Measurements from ENCODE around the gene KANSL1. TPM values are rescaled to one million over a fixed set of nuclear protein-coding genes. Genes with fewer than 3 reads are reported as not detected.

Gene KANSL1
- total RNA-seq, 1 experiment from 2014 or later: 55.5 TPM

- Histone ChIP-seq H3K36me3 (ENCODE audit: control insufficient read depth, insufficient read depth, low read length) (peaks cover 30% of the 10 kb centered on the region), H3K27ac (ENCODE audit: low read length) (no peak overlapping the region), H3K4me3 (ENCODE audit: low read depth in 2 of 2, low read length in 2 of 2) (no peak overlapping the region), H3K27me3 (ENCODE audit: control insufficient read depth, insufficient read depth, low read length) (no peaks in the 10 kb centered on the region), H3K4me1 (ENCODE audit: control insufficient read depth, insufficient read depth, low read length) (no peaks in the 10 kb centered on the region), H3K9me3 (ENCODE audit: control insufficient read depth, insufficient read depth, low read depth, low read length) (no peaks in the 10 kb centered on the region)
- CTCF ChIA-PET: interaction anchor here (0.5 to 0.6 kb wide), 2 partner anchors 126 to 207 kb away, joined by 5 read pairs; no protein-coding TSS in a partner anchor
- in situ Hi-C loops (cut with HindIII; ENCODE audit: low pct_unique_long_range_greater_than_20kb, low sequenced_read_pairs) (no loop called here), intact Hi-C loops (cut with micrococcal nuclease; ENCODE audit: unreplicated experiment) (no loop called here)
- no peak for DNase-seq (ENCODE audit: low read depth, low spot score)
- no peak for ATAC-seq
- POLR2A ChIA-PET: no interaction called here
- TF ChIP-seq REST (IDR thresholded peaks at IDR 0.05; ENCODE audit: insufficient read depth in 1 of 2, low read depth in 2 of 2, low read length in 1 of 2): no peak
- TF ChIP-seq SIN3A (IDR thresholded peaks at IDR 0.05; ENCODE audit: borderline replicate concordance, insufficient read depth, low read depth, low read length): no peak
- TF ChIP-seq POLR2AphosphoS5 (IDR thresholded peaks at IDR 0.05; ENCODE audit: low read depth, low read length): no peak
- no peak for TF ChIP-seq TCF7L2 (IDR thresholded peaks at IDR 0.05; ENCODE audit: low read depth, low read length)
- TF ChIP-seq CTCF (IDR thresholded peaks at IDR 0.05): no peak
- BruUV-seq (replicated peaks): no TSS peak
These were observed 154.3 kb downstream of the KANSL1 start for GRCh38 chr17:46038937-46039336.

- no peaks in the 10 kb centered on the region for H3K27me3 ChIP-seq (ENCODE audit: control insufficient read depth, insufficient read depth, low read length)
- intact Hi-C loops (cut with micrococcal nuclease; ENCODE audit: unreplicated experiment) (no loop called here), in situ Hi-C loops (cut with HindIII; ENCODE audit: low pct_unique_long_range_greater_than_20kb, low sequenced_read_pairs) (no loop called here)
- H3K36me3 ChIP-seq (ENCODE audit: control insufficient read depth, insufficient read depth, low read length): peaks cover 29% of the 10 kb centered on the region
- DNase-seq (ENCODE audit: low read depth, low spot score) (no peak), ATAC-seq (no peak)
- ChIA-PET CTCF (no interaction called here), POLR2A (no interaction called here)
- H3K9me3 ChIP-seq (ENCODE audit: control insufficient read depth, insufficient read depth, low read depth, low read length): no peaks in the 10 kb centered on the region
- no peaks in the 10 kb centered on the region for H3K4me1 ChIP-seq (ENCODE audit: control insufficient read depth, insufficient read depth, low read length)
- TF ChIP-seq REST (IDR thresholded peaks at IDR 0.05; ENCODE audit: insufficient read depth in 1 of 2, low read depth in 2 of 2, low read length in 1 of 2) (no peak), TCF7L2 (IDR thresholded peaks at IDR 0.05; ENCODE audit: low read depth, low read length) (no peak)
- H3K4me3 ChIP-seq (ENCODE audit: low read depth in 2 of 2, low read length in 2 of 2): no peak overlapping the region
- BruUV-seq (replicated peaks): no TSS peak
- H3K27ac ChIP-seq (ENCODE audit: low read length): no peak overlapping the region
These were observed 154.8 kb downstream of the KANSL1 start for GRCh38 chr17:46038414-46038813.
